A673 (cell line): ENCODE data around the gene FFAR2.

Experiments
- EZH2 ChIP-seq: fragments of 200-600 bp; sonication (generic); IDR thresholded peaks from 2 replicates; pipeline ENCODE4 v1.6.1; 2017; ENCODE audit warnings: borderline replicate concordance, low read depth, mild to moderate bottlenecking, mixed read lengths, antibody characterized with exemption, low read length; ENCODE audit not compliant: poor library complexity, severe bottlenecking
- TF ChIP-seq, protein P1 (sequence below): fragments of 300-800, 200-600 bp; sonication (generic); conservative IDR thresholded peaks from 2 replicates; pipeline ENCODE4 v1.5.1; 2017; ENCODE audit warnings: low read depth, mild to moderate bottlenecking, antibody characterized with exemption, low read length, moderate library complexity, mixed read lengths

DNA sequence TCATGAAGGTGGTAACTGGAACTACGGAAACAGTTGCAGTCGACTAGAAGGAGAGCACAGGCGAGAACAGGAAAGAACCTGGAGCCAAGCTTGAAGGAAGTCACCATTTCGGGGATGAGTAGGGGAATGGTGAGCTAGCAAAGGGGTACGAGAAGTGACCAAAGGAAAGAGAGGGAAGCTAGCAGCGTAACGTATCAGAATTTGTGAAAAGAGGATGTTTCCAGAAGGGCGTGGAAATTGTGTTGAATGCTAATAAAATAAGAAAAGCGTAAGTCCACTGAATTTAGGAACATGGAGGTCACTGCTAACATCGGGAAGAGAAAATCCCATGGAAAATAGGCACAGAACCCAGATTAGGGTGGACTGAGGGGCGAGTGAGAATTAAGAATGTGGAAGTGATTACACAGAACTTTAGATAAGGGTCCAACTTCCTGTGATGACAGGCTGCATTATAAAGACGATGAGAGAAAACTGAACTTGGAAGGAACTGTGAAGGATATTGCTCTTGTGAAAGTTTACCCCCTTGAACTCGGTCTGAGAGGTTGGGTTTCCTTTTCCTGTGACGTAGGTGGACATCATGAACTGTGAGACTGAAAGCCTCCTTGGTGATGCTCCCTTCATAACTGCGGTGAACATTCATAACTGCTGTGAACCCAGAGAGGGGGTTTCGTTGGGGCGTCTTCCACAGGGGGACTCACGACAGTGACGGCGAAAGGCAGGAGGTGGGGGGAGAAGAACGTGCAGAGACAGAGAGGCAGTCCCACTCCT is 2.0 kb upstream of the FFAR2 start:
- TF ChIP-seq, protein P1, sequence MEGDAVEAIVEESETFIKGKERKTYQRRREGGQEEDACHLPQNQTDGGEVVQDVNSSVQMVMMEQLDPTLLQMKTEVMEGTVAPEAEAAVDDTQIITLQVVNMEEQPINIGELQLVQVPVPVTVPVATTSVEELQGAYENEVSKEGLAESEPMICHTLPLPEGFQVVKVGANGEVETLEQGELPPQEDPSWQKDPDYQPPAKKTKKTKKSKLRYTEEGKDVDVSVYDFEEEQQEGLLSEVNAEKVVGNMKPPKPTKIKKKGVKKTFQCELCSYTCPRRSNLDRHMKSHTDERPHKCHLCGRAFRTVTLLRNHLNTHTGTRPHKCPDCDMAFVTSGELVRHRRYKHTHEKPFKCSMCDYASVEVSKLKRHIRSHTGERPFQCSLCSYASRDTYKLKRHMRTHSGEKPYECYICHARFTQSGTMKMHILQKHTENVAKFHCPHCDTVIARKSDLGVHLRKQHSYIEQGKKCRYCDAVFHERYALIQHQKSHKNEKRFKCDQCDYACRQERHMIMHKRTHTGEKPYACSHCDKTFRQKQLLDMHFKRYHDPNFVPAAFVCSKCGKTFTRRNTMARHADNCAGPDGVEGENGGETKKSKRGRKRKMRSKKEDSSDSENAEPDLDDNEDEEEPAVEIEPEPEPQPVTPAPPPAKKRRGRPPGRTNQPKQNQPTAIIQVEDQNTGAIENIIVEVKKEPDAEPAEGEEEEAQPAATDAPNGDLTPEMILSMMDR, result no peak
- TF ChIP-seq EZH2, result no peak
